Neural progenitor cell (in vitro differentiated cells): ENCODE results near the gene TRMT1.

Experiments
- CTCF ChIP-seq: fragments of 200-600 bp; sonication (generic); IDR thresholded peaks from 2 replicates; pipeline ENCODE4 v1.5.1; 2017; ENCODE audit warnings: antibody characterized with exemption, mild to moderate bottlenecking
- EZH2 ChIP-seq: fragments of 200-600 bp; sonication (generic); IDR thresholded peaks from 2 replicates; pipeline ENCODE4 v1.6.1; 2017; ENCODE audit warnings: antibody characterized with exemption, mild to moderate bottlenecking, moderate library complexity
- EZH2phosphoT487 ChIP-seq: fragments of 200-600 bp; sonication (generic); IDR thresholded peaks from 2 replicates; pipeline ENCODE4 v1.6.1; 2017; ENCODE audit warnings: antibody characterized with exemption

DNA sequence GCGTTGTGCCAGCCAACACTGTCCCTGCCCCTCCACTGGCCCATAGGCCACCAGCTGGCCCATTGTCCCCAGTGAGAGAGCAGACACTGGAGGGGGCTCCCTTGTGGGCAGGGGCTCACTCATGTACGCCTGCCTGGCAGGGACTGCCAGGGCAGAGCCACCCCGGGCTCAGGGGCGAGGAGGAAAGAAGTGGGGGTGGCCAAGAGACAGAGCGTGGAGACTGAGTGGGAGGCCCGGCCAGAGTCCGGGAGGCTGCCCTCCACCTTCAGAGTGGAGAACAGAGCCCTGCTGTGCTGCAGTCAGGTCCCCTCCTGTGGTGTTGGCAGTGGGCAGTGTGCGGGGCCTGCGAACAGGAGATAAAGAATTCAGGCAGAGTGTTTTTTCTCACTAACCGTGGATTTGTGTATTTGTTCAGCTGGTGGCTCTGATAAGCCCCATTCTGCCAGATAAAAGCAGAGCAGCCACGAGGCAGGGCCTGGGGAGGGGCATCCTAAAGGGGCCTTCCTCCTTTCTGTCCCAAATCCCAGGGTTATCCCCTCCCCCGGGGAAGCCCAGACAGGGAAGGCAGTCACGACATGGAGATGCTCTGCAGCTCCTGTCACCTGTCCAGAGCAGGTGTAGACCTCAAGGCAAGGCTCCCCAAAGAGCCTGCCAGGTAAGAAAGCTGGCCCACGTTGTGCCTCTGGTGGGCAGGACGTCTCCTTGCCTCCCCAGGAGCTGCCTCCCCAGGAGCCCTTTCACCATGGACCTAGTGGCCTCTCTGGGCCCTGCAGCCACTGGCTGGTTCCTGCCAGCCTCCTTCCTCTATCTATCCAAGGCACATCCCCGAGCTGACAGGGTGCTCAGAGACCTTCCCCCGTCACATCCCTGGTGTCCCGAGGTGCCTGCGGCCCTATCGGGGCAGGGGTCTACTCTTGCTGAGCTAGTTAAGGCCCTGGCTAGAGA, 46.9 kb downstream of the TRMT1 start:
- TF ChIP-seq EZH2 (no peak), CTCF (no peak), EZH2phosphoT487 (no peak)
